Panc1 (cell line): ENCODE results near the gene PIK3AP1. TPM values are rescaled to one million over a fixed set of nuclear protein-coding genes. Genes with fewer than 3 reads are reported as not detected.

Experiments
- ATAC-seq: fragments of 200-7000 bp; cut with Tn5 transposase; 2 replicates; pipeline ENCODE4 v1.9.1; 2020; ENCODE audit warnings: mild to moderate bottlenecking, moderate library complexity
- BruUV-seq: library from RNA; stranded (reverse); fragments of 400-500 nt; replicated peaks from 2 replicates; lab custom pipeline; 2021; lab: Mats Ljungman, UMichigan
- CTCF ChIA-PET: fragments of 300-600 bp; sonication (Branson Sonifier 250); formaldehyde crosslinking; loops from one replicate; lab custom pipeline; 2022; ENCODE audit warnings: antibody characterized with exemption; lab: Charles Lee
- POLR2A ChIA-PET: fragments of 300-600 bp; sonication (Branson Sonifier 250); formaldehyde crosslinking; loops from one replicate; lab custom pipeline; 2022; ENCODE audit warnings: antibody characterized with exemption; lab: Charles Lee
- DNase-seq: peaks from one replicate; pipeline ENCODE4 v3.0.0-alpha.2; 2010; ENCODE audit warnings: low read depth, low spot score
- H3K27ac ChIP-seq: 2 replicates; pipeline ENCODE4 v1.5.1; 2011; ENCODE audit warnings: mild to moderate bottlenecking, low read length, inconsistent platforms
- H3K27me3 ChIP-seq: fragments of 200-500 bp; sonication (Bioruptor generic); 2 replicates; pipeline ENCODE4 v1.6.0; 2014; ENCODE audit warnings: low read length, inconsistent platforms; ENCODE audit not compliant: control insufficient read depth, insufficient read depth
- H3K36me3 ChIP-seq: fragments of 200-500 bp; sonication (Bioruptor generic); 2 replicates; pipeline ENCODE4 v1.5.1; 2014; ENCODE audit warnings: inconsistent platforms, mild to moderate bottlenecking, low read length, moderate library complexity; ENCODE audit not compliant: control insufficient read depth, insufficient read depth
- H3K4me1 ChIP-seq: 2 replicates; pipeline ENCODE4 v1.5.1; 2011; ENCODE audit warnings: inconsistent platforms, mild to moderate bottlenecking, low read length, moderate library complexity; ENCODE audit not compliant: control insufficient read depth, insufficient read depth
- H3K4me3 ChIP-seq, 2 experiments: 2 replicates each; pipeline ENCODE4 v1.5.1; 2011 to 2012; ENCODE audit warnings: low read depth in 2 of 2, low read length in 2 of 2, mild to moderate bottlenecking in 2 of 2, inconsistent platforms in 1 of 2, moderate library complexity in 1 of 2
- H3K9me3 ChIP-seq: fragments of 200-500 bp; sonication (Bioruptor generic); 2 replicates; pipeline ENCODE4 v1.5.1; 2014; ENCODE audit warnings: low read depth, mild to moderate bottlenecking, inconsistent platforms, low read length, moderate library complexity; ENCODE audit not compliant: control insufficient read depth, insufficient read depth
- CTCF ChIP-seq: fragments of 450-650 bp; IDR thresholded peaks from 2 replicates; pipeline ENCODE4 v1.5.1; 2017; ENCODE audit warnings: mild to moderate bottlenecking
- POLR2AphosphoS5 ChIP-seq: IDR thresholded peaks from 2 replicates; pipeline ENCODE4 v1.6.1; 2012; ENCODE audit warnings: mild to moderate bottlenecking, low read depth, low read length, moderate library complexity
- SIN3A ChIP-seq: IDR thresholded peaks from 2 replicates; pipeline ENCODE4 v1.6.1; 2012; ENCODE audit warnings: low read depth, mild to moderate bottlenecking, low read length, moderate library complexity, borderline replicate concordance; ENCODE audit not compliant: insufficient read depth
- TCF7L2 ChIP-seq: IDR thresholded peaks from 2 replicates; pipeline ENCODE4 v1.6.1; 2011; ENCODE audit warnings: mild to moderate bottlenecking, low read depth, low read length, inconsistent platforms
- in situ Hi-C: cut with HindIII; loops from 2 replicates; pipeline ENCODE4 v1.10.0; 2016; ENCODE audit warnings: low sequenced_read_pairs, low pct_unique_long_range_greater_than_20kb
- intact Hi-C: fragments of 100-400 bp; cut with micrococcal nuclease; formaldehyde crosslinking; loops from one replicate; pipeline ENCODE4 v1.10.0; 2022; ENCODE audit not compliant: unreplicated experiment
- total RNA-seq: library from RNA; stranded (reverse); gene quantifications from one replicate; pipeline ENCODE4 v1.2.1, GENCODE V29; 2021; ENCODE audit not compliant: unreplicated experiment
- TF ChIP-seq, protein P1 (sequence below), 2 experiments: IDR thresholded peaks; 2 replicates each; pipeline ENCODE4 v1.6.1; 2011 to 2012; ENCODE audit warnings: low read depth in 2 of 2, control low read depth in 1 of 2, low read length in 1 of 2, mild to moderate bottlenecking in 1 of 2, moderate library complexity in 1 of 2; ENCODE audit not compliant: insufficient read depth in 1 of 2

Gene PIK3AP1
- total RNA-seq, 1 experiment from 2014 or later: 2.6 TPM

DNA sequence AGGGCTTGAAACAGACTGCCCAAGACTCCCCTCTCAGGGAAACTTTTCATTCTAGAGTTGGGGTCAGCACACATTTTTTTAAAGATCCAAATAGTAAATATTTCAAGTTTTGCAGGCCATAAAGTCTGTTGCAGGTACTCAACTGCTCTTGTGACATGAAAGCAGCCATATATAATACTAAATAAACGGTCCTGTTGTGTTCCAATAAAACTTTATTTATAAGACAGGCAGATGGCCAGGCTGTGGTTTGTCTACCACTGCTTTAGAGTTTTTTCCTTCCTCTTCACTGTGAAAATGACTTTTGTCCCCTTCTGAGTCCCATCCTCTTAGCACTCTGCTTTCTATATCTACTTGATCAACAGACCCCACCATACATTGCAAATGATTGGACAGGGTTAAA lies 93.0 kb downstream of the PIK3AP1 start:
- ChIA-PET POLR2A (no interaction called here), CTCF (no interaction called here)
- DNase-seq (no peak), ATAC-seq (no peak)
- no peak overlapping the region for H3K27ac ChIP-seq
- no peaks in the 10 kb centered on the region for H3K27me3 ChIP-seq
- no peaks in the 10 kb centered on the region for H3K4me1 ChIP-seq
- in situ Hi-C loops (no loop called here), intact Hi-C loops (no loop called here)
- no TSS peak for BruUV-seq
- TF ChIP-seq POLR2AphosphoS5 (no peak), SIN3A (no peak), TCF7L2 (no peak), CTCF (no peak)
- TF ChIP-seq, protein P1, sequence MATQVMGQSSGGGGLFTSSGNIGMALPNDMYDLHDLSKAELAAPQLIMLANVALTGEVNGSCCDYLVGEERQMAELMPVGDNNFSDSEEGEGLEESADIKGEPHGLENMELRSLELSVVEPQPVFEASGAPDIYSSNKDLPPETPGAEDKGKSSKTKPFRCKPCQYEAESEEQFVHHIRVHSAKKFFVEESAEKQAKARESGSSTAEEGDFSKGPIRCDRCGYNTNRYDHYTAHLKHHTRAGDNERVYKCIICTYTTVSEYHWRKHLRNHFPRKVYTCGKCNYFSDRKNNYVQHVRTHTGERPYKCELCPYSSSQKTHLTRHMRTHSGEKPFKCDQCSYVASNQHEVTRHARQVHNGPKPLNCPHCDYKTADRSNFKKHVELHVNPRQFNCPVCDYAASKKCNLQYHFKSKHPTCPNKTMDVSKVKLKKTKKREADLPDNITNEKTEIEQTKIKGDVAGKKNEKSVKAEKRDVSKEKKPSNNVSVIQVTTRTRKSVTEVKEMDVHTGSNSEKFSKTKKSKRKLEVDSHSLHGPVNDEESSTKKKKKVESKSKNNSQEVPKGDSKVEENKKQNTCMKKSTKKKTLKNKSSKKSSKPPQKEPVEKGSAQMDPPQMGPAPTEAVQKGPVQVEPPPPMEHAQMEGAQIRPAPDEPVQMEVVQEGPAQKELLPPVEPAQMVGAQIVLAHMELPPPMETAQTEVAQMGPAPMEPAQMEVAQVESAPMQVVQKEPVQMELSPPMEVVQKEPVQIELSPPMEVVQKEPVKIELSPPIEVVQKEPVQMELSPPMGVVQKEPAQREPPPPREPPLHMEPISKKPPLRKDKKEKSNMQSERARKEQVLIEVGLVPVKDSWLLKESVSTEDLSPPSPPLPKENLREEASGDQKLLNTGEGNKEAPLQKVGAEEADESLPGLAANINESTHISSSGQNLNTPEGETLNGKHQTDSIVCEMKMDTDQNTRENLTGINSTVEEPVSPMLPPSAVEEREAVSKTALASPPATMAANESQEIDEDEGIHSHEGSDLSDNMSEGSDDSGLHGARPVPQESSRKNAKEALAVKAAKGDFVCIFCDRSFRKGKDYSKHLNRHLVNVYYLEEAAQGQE (IDR thresholded peaks at IDR 0.05; ENCODE audit: insufficient read depth in 1 of 2, low read depth in 2 of 2, low read length in 1 of 2): no peak
- no peaks in the 10 kb centered on the region for H3K36me3 ChIP-seq
- H3K4me3 ChIP-seq: no peak overlapping the region
- no peaks in the 10 kb centered on the region for H3K9me3 ChIP-seq

- no TSS peak for BruUV-seq
- ATAC-seq (no peak), DNase-seq (no peak)
- no peak overlapping the region for H3K4me3 ChIP-seq
- H3K27ac ChIP-seq: no peak overlapping the region
- H3K36me3 ChIP-seq: no peaks in the 10 kb centered on the region
- in situ Hi-C loops: no loop called here
- ChIA-PET CTCF (no interaction called here), POLR2A (no interaction called here)
- intact Hi-C loops: no loop called here
- no peaks in the 10 kb centered on the region for H3K4me1 ChIP-seq
- TF ChIP-seq CTCF (peak; percentile 13; the same call in 1 of the 2 replicates), TCF7L2 (no peak)
- H3K27me3 ChIP-seq: no peaks in the 10 kb centered on the region
- no peaks in the 10 kb centered on the region for H3K9me3 ChIP-seq
Observed at GRCh38 chr10:96626795-96627194, 93.5 kb downstream of the PIK3AP1 start.
